ENCODE data around the gene PPM1N.

PPM1N gene

DNA sequence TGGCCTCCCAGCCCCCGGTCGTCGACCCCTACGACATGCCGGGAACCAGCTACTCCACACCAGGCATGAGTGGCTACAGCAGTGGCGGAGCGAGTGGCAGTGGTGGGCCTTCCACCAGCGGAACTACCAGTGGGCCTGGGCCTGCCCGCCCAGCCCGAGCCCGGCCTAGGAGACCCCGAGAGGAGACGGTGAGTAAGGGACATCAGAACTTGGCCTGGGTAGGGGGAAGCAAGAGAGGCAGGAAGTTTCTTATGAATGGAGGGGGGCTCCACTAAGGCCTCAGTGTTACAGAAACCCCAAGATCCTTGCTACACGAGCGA is 27.5 kb upstream of the PPM1N start:
- no peak overlapping the region for H3K27ac ChIP-seq
- TF ChIP-seq, protein P1, sequence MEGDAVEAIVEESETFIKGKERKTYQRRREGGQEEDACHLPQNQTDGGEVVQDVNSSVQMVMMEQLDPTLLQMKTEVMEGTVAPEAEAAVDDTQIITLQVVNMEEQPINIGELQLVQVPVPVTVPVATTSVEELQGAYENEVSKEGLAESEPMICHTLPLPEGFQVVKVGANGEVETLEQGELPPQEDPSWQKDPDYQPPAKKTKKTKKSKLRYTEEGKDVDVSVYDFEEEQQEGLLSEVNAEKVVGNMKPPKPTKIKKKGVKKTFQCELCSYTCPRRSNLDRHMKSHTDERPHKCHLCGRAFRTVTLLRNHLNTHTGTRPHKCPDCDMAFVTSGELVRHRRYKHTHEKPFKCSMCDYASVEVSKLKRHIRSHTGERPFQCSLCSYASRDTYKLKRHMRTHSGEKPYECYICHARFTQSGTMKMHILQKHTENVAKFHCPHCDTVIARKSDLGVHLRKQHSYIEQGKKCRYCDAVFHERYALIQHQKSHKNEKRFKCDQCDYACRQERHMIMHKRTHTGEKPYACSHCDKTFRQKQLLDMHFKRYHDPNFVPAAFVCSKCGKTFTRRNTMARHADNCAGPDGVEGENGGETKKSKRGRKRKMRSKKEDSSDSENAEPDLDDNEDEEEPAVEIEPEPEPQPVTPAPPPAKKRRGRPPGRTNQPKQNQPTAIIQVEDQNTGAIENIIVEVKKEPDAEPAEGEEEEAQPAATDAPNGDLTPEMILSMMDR (IDR thresholded peaks at IDR 0.05): no peak
- TF ChIP-seq ZFX (IDR thresholded peaks at IDR 0.05; ENCODE audit: borderline replicate concordance): no peak

DNA sequence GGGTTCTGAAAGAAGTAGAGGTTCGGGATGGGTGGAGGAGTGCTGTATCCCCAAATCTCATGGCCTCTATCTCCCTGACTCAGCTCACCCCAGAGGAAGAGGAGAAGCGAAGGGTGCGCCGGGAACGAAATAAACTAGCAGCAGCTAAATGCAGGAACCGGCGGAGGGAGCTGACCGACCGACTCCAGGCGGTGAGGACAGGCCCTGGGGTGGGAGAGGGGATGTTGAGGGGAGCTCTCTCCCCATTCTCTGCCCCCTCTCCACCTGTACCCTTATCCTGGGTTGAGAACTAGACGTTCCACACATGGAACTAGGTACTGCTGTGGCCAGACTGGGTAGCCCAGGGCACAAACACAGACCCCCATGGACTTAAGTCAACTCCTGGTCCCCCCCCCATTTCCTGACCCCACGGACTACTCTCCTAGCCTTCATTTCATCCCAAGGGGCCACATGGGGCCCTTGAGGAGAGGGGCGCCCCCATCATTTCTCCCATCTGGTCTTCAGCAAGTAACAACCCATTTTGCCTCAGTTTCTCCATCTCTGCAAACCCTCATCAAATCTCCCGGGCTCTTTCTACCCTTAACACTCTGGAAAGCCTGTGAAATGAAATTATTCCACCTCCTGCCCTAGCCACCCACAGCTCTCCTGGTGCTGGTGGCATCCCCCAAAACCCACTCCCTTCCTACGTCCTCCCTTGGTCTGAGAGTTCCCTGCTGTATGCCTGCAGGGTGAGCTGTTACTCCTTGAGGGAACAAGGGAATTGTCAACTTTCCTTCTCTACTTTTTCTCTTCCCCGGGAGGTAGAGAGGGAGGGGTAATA is 26.9 kb upstream of the PPM1N start:
- H3K27ac ChIP-seq: no peak overlapping the region; the same call in 1 of the 2 replicates
- no peak for TF ChIP-seq ZFX (IDR thresholded peaks at IDR 0.05; ENCODE audit: borderline replicate concordance)
- TF ChIP-seq, protein P1 (IDR thresholded peaks at IDR 0.05): no peak

DNA sequence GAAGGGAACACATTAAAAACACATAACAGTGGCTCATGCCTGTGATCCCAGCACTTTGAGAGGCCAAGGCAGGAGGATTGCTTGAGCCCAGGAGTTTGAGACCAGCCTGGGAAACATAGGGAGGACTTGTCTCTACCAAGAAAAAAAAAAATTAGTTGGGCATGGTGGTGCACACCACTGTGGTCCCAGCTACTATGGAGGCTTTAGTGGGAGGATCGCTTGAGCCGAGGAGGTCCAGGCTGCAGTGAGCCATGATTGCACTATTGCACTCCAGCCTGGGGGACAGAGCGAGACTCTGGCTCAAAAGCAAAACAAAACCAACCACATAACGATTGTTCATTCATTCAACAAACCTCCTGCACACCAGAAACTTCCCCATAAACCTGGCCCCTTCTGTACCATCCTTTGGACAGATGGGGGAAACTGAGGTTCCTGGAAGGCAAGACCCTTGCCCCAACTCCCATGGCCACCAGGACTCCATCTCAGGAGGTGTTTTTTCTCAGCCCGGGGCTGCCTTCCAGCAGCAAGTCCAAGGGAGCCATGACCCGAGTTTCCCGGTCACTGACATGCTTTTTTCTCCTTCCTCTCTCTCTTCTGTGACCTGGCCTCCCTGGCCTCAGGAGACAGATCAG is 26.2 kb upstream of the PPM1N start:
- TF ChIP-seq, protein P1 (IDR thresholded peaks at IDR 0.05): no peak
- no peak for TF ChIP-seq ZFX (IDR thresholded peaks at IDR 0.05; ENCODE audit: borderline replicate concordance)
- no peak overlapping the region; the same call in 1 of the 2 replicates for H3K27ac ChIP-seq

DNA sequence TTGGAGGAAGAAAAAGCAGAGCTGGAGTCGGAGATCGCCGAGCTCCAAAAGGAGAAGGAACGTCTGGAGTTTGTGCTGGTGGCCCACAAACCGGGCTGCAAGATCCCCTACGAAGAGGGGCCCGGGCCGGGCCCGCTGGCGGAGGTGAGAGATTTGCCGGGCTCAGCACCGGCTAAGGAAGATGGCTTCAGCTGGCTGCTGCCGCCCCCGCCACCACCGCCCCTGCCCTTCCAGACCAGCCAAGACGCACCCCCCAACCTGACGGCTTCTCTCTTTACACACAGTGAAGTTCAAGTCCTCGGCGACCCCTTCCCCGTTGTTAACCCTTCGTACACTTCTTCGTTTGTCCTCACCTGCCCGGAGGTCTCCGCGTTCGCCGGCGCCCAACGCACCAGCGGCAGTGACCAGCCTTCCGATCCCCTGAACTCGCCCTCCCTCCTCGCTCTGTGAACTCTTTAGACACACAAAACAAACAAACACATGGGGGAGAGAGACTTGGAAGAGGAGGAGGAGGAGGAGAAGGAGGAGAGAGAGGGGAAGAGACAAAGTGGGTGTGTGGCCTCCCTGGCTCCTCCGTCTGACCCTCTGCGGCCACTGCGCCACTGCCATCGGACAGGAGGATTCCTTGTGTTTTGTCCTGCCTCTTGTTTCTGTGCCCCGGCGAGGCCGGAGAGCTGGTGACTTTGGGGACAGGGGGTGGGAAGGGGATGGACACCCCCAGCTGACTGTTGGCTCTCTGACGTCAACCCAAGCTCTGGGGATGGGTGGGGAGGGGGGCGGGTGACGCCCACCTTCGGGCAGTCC is 25.5 kb upstream of the PPM1N start:
- H3K27ac ChIP-seq: no peak overlapping the region

DNA sequence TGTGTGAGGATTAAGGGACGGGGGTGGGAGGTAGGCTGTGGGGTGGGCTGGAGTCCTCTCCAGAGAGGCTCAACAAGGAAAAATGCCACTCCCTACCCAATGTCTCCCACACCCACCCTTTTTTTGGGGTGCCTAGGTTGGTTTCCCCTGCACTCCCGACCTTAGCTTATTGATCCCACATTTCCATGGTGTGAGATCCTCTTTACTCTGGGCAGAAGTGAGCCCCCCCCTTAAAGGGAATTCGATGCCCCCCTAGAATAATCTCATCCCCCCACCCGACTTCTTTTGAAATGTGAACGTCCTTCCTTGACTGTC is 24.9 kb upstream of the PPM1N start:
- H3K27ac ChIP-seq: no peak overlapping the region
- TF ChIP-seq, protein P1 (IDR thresholded peaks at IDR 0.05): no peak
- TF ChIP-seq ZFX (IDR thresholded peaks at IDR 0.05; ENCODE audit: borderline replicate concordance): no peak

More for the DNA sequence above, 25.5 kb upstream of the PPM1N start:
- TF ChIP-seq ZFX (IDR thresholded peaks at IDR 0.05; ENCODE audit: borderline replicate concordance): no peak
- TF ChIP-seq, protein P1 (IDR thresholded peaks at IDR 0.05): no peak

DNA sequence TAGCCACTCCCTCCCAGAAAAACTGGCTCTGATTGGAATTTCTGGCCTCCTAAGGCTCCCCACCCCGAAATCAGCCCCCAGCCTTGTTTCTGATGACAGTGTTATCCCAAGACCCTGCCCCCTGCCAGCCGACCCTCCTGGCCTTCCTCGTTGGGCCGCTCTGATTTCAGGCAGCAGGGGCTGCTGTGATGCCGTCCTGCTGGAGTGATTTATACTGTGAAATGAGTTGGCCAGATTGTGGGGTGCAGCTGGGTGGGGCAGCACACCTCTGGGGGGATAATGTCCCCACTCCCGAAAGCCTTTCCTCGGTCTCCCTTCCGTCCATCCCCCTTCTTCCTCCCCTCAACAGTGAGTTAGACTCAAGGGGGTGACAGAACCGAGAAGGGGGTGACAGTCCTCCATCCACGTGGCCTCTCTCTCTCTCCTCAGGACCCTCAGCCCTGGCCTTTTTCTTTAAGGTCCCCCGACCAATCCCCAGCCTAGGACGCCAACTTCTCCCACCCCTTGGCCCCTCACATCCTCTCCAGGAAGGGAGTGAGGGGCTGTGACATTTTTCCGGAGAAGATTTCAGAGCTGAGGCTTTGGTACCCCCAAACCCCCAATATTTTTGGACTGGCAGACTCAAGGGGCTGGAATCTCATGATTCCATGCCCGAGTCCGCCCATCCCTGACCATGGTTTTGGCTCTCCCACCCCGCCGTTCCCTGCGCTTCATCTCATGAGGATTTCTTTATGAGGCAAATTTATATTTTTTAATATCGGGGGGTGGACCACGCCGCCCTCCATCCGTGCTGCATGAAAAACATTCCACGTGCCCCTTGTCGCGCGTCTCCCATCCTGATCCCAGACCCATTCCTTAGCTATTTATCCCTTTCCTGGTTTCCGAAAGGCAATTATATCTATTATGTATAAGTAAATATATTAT is 24.3 kb upstream of the PPM1N start:
- TF ChIP-seq, protein P1 (IDR thresholded peaks at IDR 0.05): no peak
- no peak for TF ChIP-seq ZFX (IDR thresholded peaks at IDR 0.05; ENCODE audit: borderline replicate concordance)
- H3K27ac ChIP-seq: no peak overlapping the region
